Measurements from ENCODE around the gene GALNT10.
A peak's percentile ranks its signal among the peaks of the same experiment; 100 is the strongest.

The GALNT10 gene

DNA sequence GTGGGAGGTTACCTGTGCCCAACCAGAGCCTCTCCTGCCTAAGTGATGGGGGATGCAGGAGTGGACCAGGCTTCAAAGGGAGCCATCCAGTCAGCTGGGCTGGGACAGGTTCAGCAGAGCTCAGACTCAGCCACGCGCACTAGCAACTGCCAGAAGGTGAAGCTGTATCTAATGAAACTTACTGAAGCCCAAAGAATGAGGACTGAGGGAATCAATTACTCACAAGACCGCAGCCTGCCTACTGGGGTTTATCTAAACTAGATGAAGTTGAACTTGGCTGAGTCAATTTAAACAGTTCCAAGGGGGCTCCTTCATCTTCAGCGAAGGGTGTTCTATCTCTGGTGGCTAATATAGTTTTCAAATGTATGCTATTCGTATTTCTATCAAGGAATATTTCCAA lies 276.1 kb downstream of the GALNT10 start:
- DNase-seq (ENCODE audit: low read depth in 2 of 3, low spot score in 1 of 3) = no peak

GRCh38 chr5:154467655-154468354 lies 277.3 kb downstream of the GALNT10 start:
- DNase-seq (ENCODE audit: low read depth in 2 of 3, low spot score in 1 of 3) = peak; percentile 62 to 84 (median 70)

- DNase-seq (ENCODE audit: low read depth in 2 of 3, low spot score in 1 of 3) = no peak
These were observed 279.6 kb downstream of the GALNT10 start for GRCh38 chr5:154470137-154470536.

Data from stimulated activated CD4-positive, alpha-beta T cell treated with anti-CD3 and anti-CD28 coated beads, Interleukin-12 subunit alpha, Interleukin-12 subunit beta, amount 100 ng/mL, for 48 hours (primary cell).